B cell (primary cell): ENCODE measurements around the gene SSR3. TPM values are rescaled to one million over a fixed set of nuclear protein-coding genes. Genes with fewer than 3 reads are reported as not detected.

Source experiments
- ATAC-seq: fragments of 200-7000 bp; cut with Tn5 transposase; one replicate; pipeline ENCODE4 v1.10.0; 2021; ENCODE audit warnings: low read depth, mild to moderate bottlenecking, moderate number of reproducible peaks, moderate library complexity
- CTCF ChIA-PET: fragments of 350-600 bp; sonication (Branson Sonifier 250); formaldehyde crosslinking; loops from one replicate; lab custom pipeline; 2021; ENCODE audit warnings: antibody characterized with exemption, inconsistent platforms; lab: Charles Lee
- POLR2A ChIA-PET: fragments of 350-600 bp; sonication (Branson Sonifier 250); formaldehyde crosslinking; loops from one replicate; lab custom pipeline; 2021; ENCODE audit warnings: antibody characterized with exemption; lab: Charles Lee
- DNase-seq: peaks from one replicate; pipeline ENCODE4 v3.0.0; 2013
- H2AFZ ChIP-seq: 2 replicates; pipeline ENCODE4 v1.6.1; 2012; ENCODE audit warnings: mild to moderate bottlenecking, low read depth, low read length; ENCODE audit not compliant: insufficient read depth, poor library complexity, severe bottlenecking
- H3K27ac ChIP-seq, 2 donors: 1 replicate in 1 of 2; 2 replicates in 1 of 2; pipeline ENCODE4 v1.5.1; 2012 to 2013; ENCODE audit warnings: low read length in 2 of 2, mild to moderate bottlenecking in 2 of 2, moderate library complexity in 1 of 2
- H3K27me3 ChIP-seq, 4 experiments: fragments of 200-600 bp in 1 of 4; sonication (generic) in 1 of 4; replicated peaks in 1 of 4; 1 replicate in 2 of 4; 2 replicates in 2 of 4; pipeline versions ENCODE4 v1.6.1 to v1.7.0; 2013 to 2016; ENCODE audit warnings: low read length in 3 of 4, mild to moderate bottlenecking in 2 of 4, mixed read lengths in 1 of 4, moderate library complexity in 1 of 4; ENCODE audit not compliant: insufficient read depth in 4 of 4, control insufficient read depth in 3 of 4; ENCODE audit errors: control extremely low read depth in 1 of 4
- H3K36me3 ChIP-seq, 2 experiments: replicated peaks in 1 of 2; 1 replicate in 1 of 2; 2 replicates in 1 of 2; pipeline versions ENCODE4 v1.6.1 to v1.7.1; 2013; ENCODE audit warnings: low read length in 1 of 2; ENCODE audit not compliant: insufficient read depth in 2 of 2, control insufficient read depth in 1 of 2; ENCODE audit errors: control extremely low read depth in 1 of 2, extremely low read depth in 1 of 2
- H3K4me1 ChIP-seq, 2 donors: fragments of 200-600 bp in 1 of 2; sonication (generic) in 1 of 2; 1 replicate in 1 of 2; 2 replicates in 1 of 2; pipeline versions ENCODE4 v1.5.1 to v1.6.1; 2013 to 2017; ENCODE audit warnings: low read length in 2 of 2; ENCODE audit not compliant: control insufficient read depth in 2 of 2, insufficient read depth in 2 of 2
- H3K4me2 ChIP-seq: replicated peaks from 2 replicates; pipeline ENCODE3; 2012; ENCODE audit warnings: mild to moderate bottlenecking, low read depth, low read length; ENCODE audit not compliant: poor library complexity, severe bottlenecking
- H3K4me3 ChIP-seq, 5 experiments: fragments of 200-600 bp in 1 of 5; sonication (generic) in 1 of 5; 1 replicate in 3 of 5; 2 replicates in 2 of 5; pipeline versions ENCODE4 v1.5.1 to v1.7.0; 2011 to 2016; ENCODE audit warnings: low read length in 4 of 5, mild to moderate bottlenecking in 4 of 5, low read depth in 2 of 5, control low read depth in 1 of 5, moderate library complexity in 1 of 5; ENCODE audit not compliant: insufficient read depth in 1 of 5; ENCODE audit errors: control extremely low read depth in 1 of 5, extremely low read depth in 1 of 5
- H3K79me2 ChIP-seq: fragments of 200-600 bp; sonication (generic); one replicate; pipeline ENCODE4 v1.6.0; 2016; ENCODE audit warnings: low read length; ENCODE audit not compliant: control insufficient read depth, insufficient read depth
- H3K9ac ChIP-seq: fragments of 200-600 bp; sonication (generic); 2 replicates; pipeline ENCODE4 v1.6.1; 2017; ENCODE audit warnings: mild to moderate bottlenecking, low read length, moderate library complexity
- H3K9me3 ChIP-seq, 3 donors: one replicate each; pipeline versions ENCODE4 v1.6.1 to v1.7.1; 2013; ENCODE audit warnings: low read length in 2 of 3; ENCODE audit not compliant: control insufficient read depth in 2 of 3, insufficient read depth in 1 of 3; ENCODE audit errors: control extremely low read depth in 1 of 3
- H4K20me1 ChIP-seq: 2 replicates; pipeline ENCODE4 v1.6.0; 2012; ENCODE audit warnings: mild to moderate bottlenecking, low read length; ENCODE audit not compliant: insufficient read depth, control insufficient read depth, poor library complexity, severe bottlenecking
- H3K27ac Mint-ChIP-seq: one replicate; pipeline ENCODE4 v1.8.0; 2021; ENCODE audit warnings: mixed read lengths
- H3K27me3 Mint-ChIP-seq: one replicate; pipeline ENCODE4 v1.8.0; 2021; ENCODE audit warnings: mixed read lengths
- H3K4me1 Mint-ChIP-seq: one replicate; pipeline ENCODE4 v1.8.0; 2021; ENCODE audit warnings: mixed read lengths
- H3K4me3 Mint-ChIP-seq: one replicate; pipeline ENCODE4 v1.8.0; 2021; ENCODE audit warnings: mixed read lengths
- H3K9me3 Mint-ChIP-seq: one replicate; pipeline ENCODE4 v1.8.0; 2022; ENCODE audit warnings: mixed read lengths; ENCODE audit not compliant: insufficient read depth
- EZH2 ChIP-seq: IDR thresholded peaks from 2 replicates; pipeline ENCODE4 v1.6.1; 2012; ENCODE audit warnings: borderline replicate concordance, low read depth, mild to moderate bottlenecking, moderate library complexity, low read length; ENCODE audit not compliant: insufficient read depth, poor library complexity, severe bottlenecking
- WGBS: methylation state at CpG from one replicate; pipeline ENCODE4 v1.1.5; 2013; ENCODE audit warnings: missing lambda C conversion rate; ENCODE audit not compliant: insufficient coverage; 5-methylcytosine and 5-hydroxymethylcytosine counted together
- intact Hi-C: fragments of 100-400 bp; cut with micrococcal nuclease; formaldehyde crosslinking; loops from one replicate; pipeline ENCODE4 v1.10.0; 2022
- polyA plus RNA-seq: library from polyadenylated mRNA; depleted of rRNA; stranded (reverse); fragments of >200 nt; gene quantifications from 2 replicates; pipeline ENCODE4 v1.2.3, GENCODE V29; 2012
- total RNA-seq, 2 donors: library from RNA; stranded (reverse); fragments of 120-200 nt in 1 of 2; gene quantifications; 1 replicate in 1 of 2; 2 replicates in 1 of 2; pipeline versions ENCODE4 v1.2.3 to v1.2.4, GENCODE V29; 2013 to 2022
- TF ChIP-seq, protein P1 (sequence below): fragments of 200-600 bp; IDR thresholded peaks from one replicate; pipeline ENCODE4 v1.8.0; 2022; ENCODE audit warnings: antibody characterized with exemption, mild to moderate bottlenecking

SSR3 gene
- total and polyA plus RNA-seq, 2 donors (not counting 1 experiment from before 2014, with no cell fraction given), result 17.5 to 69.2 TPM

DNA sequence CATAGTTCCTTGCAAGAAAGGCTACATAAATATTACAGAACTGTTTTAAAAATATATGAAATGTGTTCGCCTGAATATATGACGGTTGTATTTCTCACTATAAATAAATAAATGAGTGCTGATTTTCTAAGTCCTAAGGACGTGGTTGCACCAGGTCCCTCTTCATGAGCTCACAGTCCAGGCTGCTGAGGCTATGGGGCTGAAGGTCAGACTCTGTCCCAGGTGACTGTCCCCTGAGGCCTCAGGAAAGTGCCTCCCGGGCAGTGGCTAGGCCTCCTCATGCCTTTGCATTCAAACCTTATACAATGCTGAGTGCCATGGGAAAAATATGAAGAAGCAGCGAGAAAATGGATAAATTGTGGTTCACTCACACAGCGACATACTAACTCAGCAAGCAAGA lies 43.5 kb upstream of the SSR3 start:
- no peak for DNase-seq
- Mint-ChIP-seq H3K9me3 (peaks cover 2% of the 10 kb centered on the region), H3K4me1 (no peaks in the 10 kb centered on the region), H3K4me3 (no peak overlapping the region), H3K27me3 (peaks cover 7% of the 10 kb centered on the region), H3K27ac (no peak overlapping the region)
- H3K9ac ChIP-seq, result no peak overlapping the region
- POLR2A ChIA-PET, result no interaction called here
- no peak overlapping the region for H3K4me3 ChIP-seq
- no peak for ATAC-seq
- H3K4me2 ChIP-seq, result no peak overlapping the region
- intact Hi-C loops, result no loop called here
- no peaks in the 10 kb centered on the region for H3K36me3 ChIP-seq
- no peaks in the 10 kb centered on the region for H3K79me2 ChIP-seq
- TF ChIP-seq EZH2, result no peak
- TF ChIP-seq, protein P1, sequence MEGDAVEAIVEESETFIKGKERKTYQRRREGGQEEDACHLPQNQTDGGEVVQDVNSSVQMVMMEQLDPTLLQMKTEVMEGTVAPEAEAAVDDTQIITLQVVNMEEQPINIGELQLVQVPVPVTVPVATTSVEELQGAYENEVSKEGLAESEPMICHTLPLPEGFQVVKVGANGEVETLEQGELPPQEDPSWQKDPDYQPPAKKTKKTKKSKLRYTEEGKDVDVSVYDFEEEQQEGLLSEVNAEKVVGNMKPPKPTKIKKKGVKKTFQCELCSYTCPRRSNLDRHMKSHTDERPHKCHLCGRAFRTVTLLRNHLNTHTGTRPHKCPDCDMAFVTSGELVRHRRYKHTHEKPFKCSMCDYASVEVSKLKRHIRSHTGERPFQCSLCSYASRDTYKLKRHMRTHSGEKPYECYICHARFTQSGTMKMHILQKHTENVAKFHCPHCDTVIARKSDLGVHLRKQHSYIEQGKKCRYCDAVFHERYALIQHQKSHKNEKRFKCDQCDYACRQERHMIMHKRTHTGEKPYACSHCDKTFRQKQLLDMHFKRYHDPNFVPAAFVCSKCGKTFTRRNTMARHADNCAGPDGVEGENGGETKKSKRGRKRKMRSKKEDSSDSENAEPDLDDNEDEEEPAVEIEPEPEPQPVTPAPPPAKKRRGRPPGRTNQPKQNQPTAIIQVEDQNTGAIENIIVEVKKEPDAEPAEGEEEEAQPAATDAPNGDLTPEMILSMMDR, result no peak
- no peaks in the 10 kb centered on the region for H3K4me1 ChIP-seq
- H3K9me3 ChIP-seq, result no peaks in the 10 kb centered on the region
- H4K20me1 ChIP-seq, result no peaks in the 10 kb centered on the region
- CTCF ChIA-PET, result no interaction called here
- peaks cover 0 to 4% (median 0%) of the 10 kb centered on the region in 4 experiments for H3K27me3 ChIP-seq
- WGBS, result 100% methylated on average over 1 of the region's 6 CpGs
- no peak overlapping the region for H3K27ac ChIP-seq
- no peak overlapping the region for H2AFZ ChIP-seq

DNA sequence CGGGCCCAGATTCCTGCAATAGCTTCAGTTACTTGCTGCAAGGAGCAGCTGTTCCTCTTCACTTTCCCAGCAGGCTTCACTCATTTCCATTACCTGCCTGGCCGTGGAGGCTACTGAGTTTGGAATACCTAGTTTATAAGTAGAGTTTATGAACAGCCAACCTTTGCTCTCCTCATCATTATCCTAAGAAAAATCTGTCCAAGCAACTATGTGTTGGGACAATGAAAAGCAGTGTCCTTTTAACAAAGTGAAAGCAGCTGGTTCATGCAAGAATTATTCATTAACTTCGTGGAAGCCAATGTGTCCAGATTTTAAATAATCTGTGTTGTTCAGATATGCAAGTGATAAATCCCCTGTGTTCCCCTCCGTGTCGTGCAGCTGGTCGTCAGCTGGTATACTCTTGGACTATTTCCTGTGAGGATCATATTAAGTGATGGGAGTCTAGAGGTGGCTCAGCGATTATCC lies 39.3 kb upstream of the SSR3 start:
- no peaks in the 10 kb centered on the region for H3K79me2 ChIP-seq
- no peak overlapping the region for H2AFZ ChIP-seq
- no peak overlapping the region for H3K4me2 ChIP-seq
- H3K27me3 ChIP-seq, result peaks cover 0 to 4% (median 0%) of the 10 kb centered on the region in 4 experiments
- H3K36me3 ChIP-seq, result no peaks in the 10 kb centered on the region
- no peak overlapping the region for H3K4me3 Mint-ChIP-seq
- ChIA-PET CTCF (no interaction called here), POLR2A (no interaction called here)
- H4K20me1 ChIP-seq, result no peaks in the 10 kb centered on the region
- H3K4me1 Mint-ChIP-seq, result no peaks in the 10 kb centered on the region
- TF ChIP-seq EZH2, result no peak
- TF ChIP-seq, protein P1, result no peak
- no peak overlapping the region for H3K27ac Mint-ChIP-seq
- peaks cover 7% of the 10 kb centered on the region for H3K27me3 Mint-ChIP-seq
- WGBS, result 42% methylated on average over 6 of the region's 7 CpGs
- DNase-seq, result no peak
- H3K9me3 Mint-ChIP-seq, result peaks cover 2% of the 10 kb centered on the region
- no peak for ATAC-seq
- no peaks in the 10 kb centered on the region for H3K4me1 ChIP-seq
- H3K4me3 ChIP-seq, result no peak overlapping the region
- no peaks in the 10 kb centered on the region for H3K9me3 ChIP-seq
- no peak overlapping the region for H3K9ac ChIP-seq
- no peak overlapping the region for H3K27ac ChIP-seq
- intact Hi-C loops, result no loop called here
